HG02798 (cell line): ENCODE results near the gene UBE2O.
"Not testable (repeated sequence)": the region's sequence is repeated elsewhere in the genome, so short reads cannot be mapped to it uniquely, and the experiment has no call there.

Experiments used
- ATAC-seq: cut with Tn5 transposase; IDR thresholded peaks from one replicate; pipeline ENCODE4 v1.9.1; 2021; ENCODE audit warnings: mild to moderate bottlenecking; ENCODE audit not compliant: unreplicated experiment, poor library complexity

UBE2O gene

GRCh38 chr17:76357597-76358158, 95.3 kb downstream of the UBE2O start:
- no peak for ATAC-seq

- ATAC-seq, result no peak
Measured at GRCh38 chr17:76356803-76357456, 96.0 kb downstream of the UBE2O start.

- ATAC-seq, result no peak
Measured at GRCh38 chr17:76354747-76355310, 98.1 kb downstream of the UBE2O start.

GRCh38 chr17:76354317-76354729, 98.6 kb downstream of the UBE2O start:
- no peak for ATAC-seq

- peak; percentile 91 for ATAC-seq
Measured at GRCh38 chr17:76353599-76354316, 99.2 kb downstream of the UBE2O start, which contains the start of gene PRPSAP1. PRPSAP1 (minus strand) TSS chr17:76353916; CDS start chr17:76353703, 213 bp downstream.

- peak; percentile 17 for ATAC-seq
Measured at GRCh38 chr17:76353004-76353598, 99.9 kb downstream of the UBE2O start.

- ATAC-seq, result no peak
Measured at GRCh38 chr17:76351526-76352071, 101.4 kb downstream of the UBE2O start.

- no peak for ATAC-seq
Measured at GRCh38 chr17:76350463-76350862, 102.5 kb downstream of the UBE2O start.

- not testable (repeated sequence) for ATAC-seq
Measured at GRCh38 chr17:76346936-76347335, 106.0 kb downstream of the UBE2O start.

GRCh38 chr17:76345377-76345974, 107.5 kb downstream of the UBE2O start:
- no peak for ATAC-seq

GRCh38 chr17:76343106-76343505, 109.8 kb downstream of the UBE2O start:
- no peak for ATAC-seq

- no peak for ATAC-seq
Measured at GRCh38 chr17:76341301-76341700, 111.7 kb downstream of the UBE2O start.
